A549 (cell line): ENCODE results near the gene KIAA1191.

Experiments used
- CHD4 ChIP-seq: fragments of 200-600 bp; sonication (generic); IDR thresholded peaks from 2 replicates; pipeline ENCODE4 v1.6.1; 2016; ENCODE audit warnings: antibody characterized with exemption, mild to moderate bottlenecking, borderline replicate concordance
- CTCF ChIP-seq: fragments of >200 bp; sonication (Bioruptor Twin); formaldehyde crosslinking; IDR thresholded peaks from 3 replicates; pipeline ENCODE4 v1.5.1; 2016
- JUN ChIP-seq, 2 experiments: fragments of >200 bp; sonication (Bioruptor Twin); formaldehyde crosslinking; IDR thresholded peaks; 2 replicates in 1 of 2; 3 replicates in 1 of 2; pipeline ENCODE4 v1.6.1; 2016 to 2017
- MAX ChIP-seq: IDR thresholded peaks from 2 replicates; pipeline ENCODE4 v1.6.1; 2012
- NPAS2 ChIP-seq: fragments of 250-450 bp; sonication (Bioruptor Pico); IDR thresholded peaks from 2 replicates; pipeline ENCODE4 v1.8.0; 2022; ENCODE audit warnings: mild to moderate bottlenecking, moderate library complexity, borderline replicate concordance
- POLR2A ChIP-seq: IDR thresholded peaks from 2 replicates; pipeline ENCODE4 v1.6.1; 2012; ENCODE audit warnings: mild to moderate bottlenecking, low read length
- RFX5 ChIP-seq: fragments of 450-650 bp; IDR thresholded peaks from 2 replicates; pipeline ENCODE4 v1.7.1; 2014; ENCODE audit warnings: antibody characterized with exemption, mild to moderate bottlenecking, moderate library complexity
- SMC3 ChIP-seq: fragments of >200 bp; sonication (Bioruptor Twin); formaldehyde crosslinking; IDR thresholded peaks from 3 replicates; pipeline ENCODE4 v1.6.1; 2018; ENCODE audit warnings: inconsistent platforms
- ZFP36 ChIP-seq: fragments of 450-650 bp; IDR thresholded peaks from 2 replicates; pipeline ENCODE4 v1.6.1; 2014; ENCODE audit warnings: borderline replicate concordance; ENCODE audit not compliant: partially characterized antibody
- TF ChIP-seq, protein P1 (sequence below): fragments of 450-650 bp; IDR thresholded peaks from 2 replicates; pipeline ENCODE4 v1.6.1; 2014; ENCODE audit warnings: antibody characterized with exemption

DNA sequence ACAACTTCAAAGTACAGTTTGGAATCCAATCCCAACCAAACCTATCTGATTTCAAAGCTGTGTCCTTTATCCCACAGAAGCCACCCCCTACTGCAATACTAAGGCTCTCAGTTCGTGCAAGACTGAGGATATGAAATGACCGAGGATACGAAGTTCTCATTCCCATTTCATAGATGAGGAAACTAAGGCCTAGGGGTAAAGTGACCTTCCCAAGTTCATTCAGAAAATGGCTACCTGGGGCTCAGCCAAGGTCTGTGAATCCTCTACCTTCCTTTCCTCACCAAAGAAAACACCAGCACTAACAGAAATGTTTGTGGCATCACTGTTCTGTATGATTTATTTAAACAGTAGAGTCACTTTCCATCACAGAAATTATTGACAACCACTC lies 5.4 kb downstream of the KIAA1191 start:
- TF ChIP-seq MAX, result no peak
- TF ChIP-seq CTCF, result no peak
- no peak for TF ChIP-seq NPAS2 (CRISPR knock-in tag)
- TF ChIP-seq POLR2A, result no peak
- TF ChIP-seq, protein P1, sequence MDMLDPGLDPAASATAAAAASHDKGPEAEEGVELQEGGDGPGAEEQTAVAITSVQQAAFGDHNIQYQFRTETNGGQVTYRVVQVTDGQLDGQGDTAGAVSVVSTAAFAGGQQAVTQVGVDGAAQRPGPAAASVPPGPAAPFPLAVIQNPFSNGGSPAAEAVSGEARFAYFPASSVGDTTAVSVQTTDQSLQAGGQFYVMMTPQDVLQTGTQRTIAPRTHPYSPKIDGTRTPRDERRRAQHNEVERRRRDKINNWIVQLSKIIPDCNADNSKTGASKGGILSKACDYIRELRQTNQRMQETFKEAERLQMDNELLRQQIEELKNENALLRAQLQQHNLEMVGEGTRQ, result no peak
- TF ChIP-seq CHD4, result no peak
- no peak for TF ChIP-seq JUN (IDR thresholded peaks at IDR 0.05)
- TF ChIP-seq SMC3, result no peak
- TF ChIP-seq RFX5, result no peak
- no peak for TF ChIP-seq ZFP36
